Vagina (tissue), 2 donors: Measurements from ENCODE around the gene VAV3.

Source experiments
- POLR2A ChIP-seq, 2 donors: fragments of 450-650 bp; IDR thresholded peaks; one replicate each; pipeline ENCODE4 v1.6.1; 2017; ENCODE audit warnings: antibody characterized with exemption in 2 of 2, mild to moderate bottlenecking in 2 of 2, moderate library complexity in 2 of 2
- POLR2AphosphoS5 ChIP-seq, 2 donors: sonication (generic); formaldehyde crosslinking; IDR thresholded peaks; one replicate each; pipeline ENCODE4 v1.9.0; 2017; ENCODE audit warnings: antibody characterized with exemption in 2 of 2, mild to moderate bottlenecking in 2 of 2, low read depth in 1 of 2; ENCODE audit not compliant: insufficient read depth in 1 of 2
- TF ChIP-seq, protein P1 (sequence below), 3 experiments: fragments of 450-650 bp in 2 of 3; fragments of 200-600 bp in 1 of 3; sonication (generic) in 1 of 3; IDR thresholded peaks; one replicate each; pipeline ENCODE4 v1.5.1; 2017 to 2019; ENCODE audit warnings: antibody characterized with exemption in 3 of 3, mild to moderate bottlenecking in 2 of 3, moderate library complexity in 2 of 3

DNA sequence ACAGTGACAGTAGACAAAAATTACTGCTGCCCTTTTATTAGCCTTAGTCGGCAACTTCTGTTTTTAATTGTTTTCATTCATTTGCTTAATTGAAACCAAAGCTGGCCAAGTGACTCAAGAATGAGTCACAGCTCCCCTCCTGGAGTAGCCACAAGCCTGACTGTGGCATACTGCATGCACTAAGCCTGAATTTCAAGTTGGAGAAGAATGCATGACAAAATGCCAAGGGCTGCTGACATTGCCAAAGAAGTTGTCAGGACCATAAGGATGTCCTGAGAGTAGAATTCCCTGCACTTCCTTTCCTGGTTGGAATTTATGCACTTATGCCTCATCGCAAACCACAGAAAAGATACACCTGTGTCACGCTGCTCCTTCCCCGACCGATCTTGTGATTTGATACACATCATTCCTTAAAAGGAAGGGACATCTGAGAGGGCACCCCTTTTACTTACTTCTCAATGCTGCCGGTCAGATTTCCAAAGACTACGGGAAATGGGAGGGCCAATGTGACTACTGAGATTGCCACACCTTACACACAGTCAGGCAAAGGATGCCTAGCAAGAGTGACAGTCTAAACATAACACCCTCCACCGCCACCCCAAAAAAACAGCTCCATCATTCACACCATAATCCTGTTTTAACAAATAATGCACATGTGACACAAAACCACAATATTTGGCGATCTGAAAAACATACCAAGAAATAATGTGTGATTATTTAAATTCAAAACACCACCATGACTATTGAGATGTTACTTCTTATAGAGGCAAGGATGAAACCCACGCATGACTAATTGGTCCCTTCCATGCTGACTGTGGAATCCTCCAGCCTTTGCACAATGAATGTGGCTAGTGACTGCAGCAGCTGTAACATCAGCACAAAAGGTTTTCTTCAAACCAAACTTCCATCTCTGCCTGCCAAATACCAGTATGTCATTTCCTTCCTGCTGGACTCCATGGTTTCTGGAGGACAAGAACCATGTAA, 28.2 kb downstream of the VAV3 start:
- TF ChIP-seq, protein P1, sequence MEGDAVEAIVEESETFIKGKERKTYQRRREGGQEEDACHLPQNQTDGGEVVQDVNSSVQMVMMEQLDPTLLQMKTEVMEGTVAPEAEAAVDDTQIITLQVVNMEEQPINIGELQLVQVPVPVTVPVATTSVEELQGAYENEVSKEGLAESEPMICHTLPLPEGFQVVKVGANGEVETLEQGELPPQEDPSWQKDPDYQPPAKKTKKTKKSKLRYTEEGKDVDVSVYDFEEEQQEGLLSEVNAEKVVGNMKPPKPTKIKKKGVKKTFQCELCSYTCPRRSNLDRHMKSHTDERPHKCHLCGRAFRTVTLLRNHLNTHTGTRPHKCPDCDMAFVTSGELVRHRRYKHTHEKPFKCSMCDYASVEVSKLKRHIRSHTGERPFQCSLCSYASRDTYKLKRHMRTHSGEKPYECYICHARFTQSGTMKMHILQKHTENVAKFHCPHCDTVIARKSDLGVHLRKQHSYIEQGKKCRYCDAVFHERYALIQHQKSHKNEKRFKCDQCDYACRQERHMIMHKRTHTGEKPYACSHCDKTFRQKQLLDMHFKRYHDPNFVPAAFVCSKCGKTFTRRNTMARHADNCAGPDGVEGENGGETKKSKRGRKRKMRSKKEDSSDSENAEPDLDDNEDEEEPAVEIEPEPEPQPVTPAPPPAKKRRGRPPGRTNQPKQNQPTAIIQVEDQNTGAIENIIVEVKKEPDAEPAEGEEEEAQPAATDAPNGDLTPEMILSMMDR (IDR thresholded peaks at IDR 0.05) = no peak
- TF ChIP-seq POLR2AphosphoS5 (IDR thresholded peaks at IDR 0.05; ENCODE audit: insufficient read depth in 1 of 2, low read depth in 1 of 2) = peak in 1 of 2 donors; percentile 54
- TF ChIP-seq POLR2A (IDR thresholded peaks at IDR 0.05) = no peak
